Mesothelial cell of epicardium (in vitro differentiated cells): ENCODE data around the gene TNRC6A. TPM values are rescaled to one million over a fixed set of nuclear protein-coding genes. Genes with fewer than 3 reads are reported as not detected.

Experiments
- DNase-seq, 2 experiments: peaks; one replicate each; pipeline ENCODE4 v3.0.0; 2021; ENCODE audit warnings: low spot score in 2 of 2; ENCODE audit not compliant: unreplicated experiment in 2 of 2
- H3K27ac Mint-ChIP-seq: 2 replicates; pipeline ENCODE4 v1.8.0; 2021; ENCODE audit warnings: mixed read lengths
- H3K27me3 Mint-ChIP-seq: 2 replicates; pipeline ENCODE4 v1.8.0; 2021; ENCODE audit warnings: low read depth, mixed read lengths
- H3K36me3 Mint-ChIP-seq: 2 replicates; pipeline ENCODE4 v1.8.0; 2021; ENCODE audit warnings: mixed read lengths
- H3K4me1 Mint-ChIP-seq: 2 replicates; pipeline ENCODE4 v1.8.0; 2021; ENCODE audit warnings: mixed read lengths
- H3K4me3 Mint-ChIP-seq: 2 replicates; pipeline ENCODE4 v1.8.0; 2021; ENCODE audit warnings: mild to moderate bottlenecking, moderate library complexity, mixed read lengths
- H3K9me3 Mint-ChIP-seq: 2 replicates; pipeline ENCODE4 v1.8.0; 2021; ENCODE audit warnings: mixed read lengths
- total RNA-seq: library from RNA; stranded (reverse); gene quantifications from 3 replicates; pipeline ENCODE4 v1.2.1, GENCODE V29; 2021
- TF ChIP-seq, protein P1 (sequence below): fragments of 200-600 bp; sonication (generic); IDR thresholded peaks from one replicate; pipeline ENCODE4 v1.5.0; 2021; ENCODE audit warnings: antibody characterized with exemption; ENCODE audit not compliant: unreplicated experiment

TNRC6A gene
- total RNA-seq, 1 donor from 2014 or later, result 89.7 TPM

DNA sequence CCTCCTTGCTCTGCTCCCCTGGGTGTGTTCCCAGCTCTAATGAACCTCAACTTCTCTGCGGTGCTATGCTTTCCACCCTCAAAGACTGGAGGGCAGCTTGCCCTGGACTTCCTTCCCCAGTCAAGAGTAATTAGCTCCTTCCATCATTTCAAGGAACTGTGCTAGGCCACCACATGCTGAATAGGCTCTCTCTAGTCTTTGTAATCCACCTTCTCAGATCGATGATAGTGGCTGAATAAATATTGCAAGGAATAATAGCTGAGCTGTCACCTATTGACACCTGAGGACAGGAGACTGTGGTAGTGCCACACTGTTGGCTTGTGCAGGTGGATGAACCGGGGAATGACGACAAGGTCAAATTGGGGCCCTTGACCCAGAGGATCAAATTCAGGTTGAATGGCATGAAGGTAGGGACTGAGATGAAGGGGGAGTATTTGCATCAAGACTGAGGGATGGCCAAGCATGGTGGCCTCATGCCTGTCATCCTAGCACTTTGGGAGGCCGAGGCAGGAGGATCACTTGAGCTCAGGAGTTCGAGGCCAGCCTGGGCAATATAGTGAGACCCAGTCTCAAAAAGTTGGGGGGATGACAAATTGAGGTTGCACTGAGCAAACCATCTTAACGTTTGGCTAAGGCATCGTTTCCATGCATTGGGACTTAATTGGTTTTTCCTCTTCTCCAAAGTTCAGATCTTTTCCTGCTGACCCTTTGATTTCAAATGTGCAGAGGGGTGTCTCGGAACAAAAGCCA is 97.5 kb downstream of the TNRC6A start:
- Mint-ChIP-seq H3K27ac (peak overlapping the region; percentile 68), H3K36me3 (peaks cover 28% of the 10 kb centered on the region), H3K27me3 (no peaks in the 10 kb centered on the region), H3K4me3 (no peak overlapping the region), H3K4me1 (no peaks in the 10 kb centered on the region), H3K9me3 (no peaks in the 10 kb centered on the region)
- DNase-seq, result no peak
- TF ChIP-seq, protein P1, sequence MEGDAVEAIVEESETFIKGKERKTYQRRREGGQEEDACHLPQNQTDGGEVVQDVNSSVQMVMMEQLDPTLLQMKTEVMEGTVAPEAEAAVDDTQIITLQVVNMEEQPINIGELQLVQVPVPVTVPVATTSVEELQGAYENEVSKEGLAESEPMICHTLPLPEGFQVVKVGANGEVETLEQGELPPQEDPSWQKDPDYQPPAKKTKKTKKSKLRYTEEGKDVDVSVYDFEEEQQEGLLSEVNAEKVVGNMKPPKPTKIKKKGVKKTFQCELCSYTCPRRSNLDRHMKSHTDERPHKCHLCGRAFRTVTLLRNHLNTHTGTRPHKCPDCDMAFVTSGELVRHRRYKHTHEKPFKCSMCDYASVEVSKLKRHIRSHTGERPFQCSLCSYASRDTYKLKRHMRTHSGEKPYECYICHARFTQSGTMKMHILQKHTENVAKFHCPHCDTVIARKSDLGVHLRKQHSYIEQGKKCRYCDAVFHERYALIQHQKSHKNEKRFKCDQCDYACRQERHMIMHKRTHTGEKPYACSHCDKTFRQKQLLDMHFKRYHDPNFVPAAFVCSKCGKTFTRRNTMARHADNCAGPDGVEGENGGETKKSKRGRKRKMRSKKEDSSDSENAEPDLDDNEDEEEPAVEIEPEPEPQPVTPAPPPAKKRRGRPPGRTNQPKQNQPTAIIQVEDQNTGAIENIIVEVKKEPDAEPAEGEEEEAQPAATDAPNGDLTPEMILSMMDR, result no peak

DNA sequence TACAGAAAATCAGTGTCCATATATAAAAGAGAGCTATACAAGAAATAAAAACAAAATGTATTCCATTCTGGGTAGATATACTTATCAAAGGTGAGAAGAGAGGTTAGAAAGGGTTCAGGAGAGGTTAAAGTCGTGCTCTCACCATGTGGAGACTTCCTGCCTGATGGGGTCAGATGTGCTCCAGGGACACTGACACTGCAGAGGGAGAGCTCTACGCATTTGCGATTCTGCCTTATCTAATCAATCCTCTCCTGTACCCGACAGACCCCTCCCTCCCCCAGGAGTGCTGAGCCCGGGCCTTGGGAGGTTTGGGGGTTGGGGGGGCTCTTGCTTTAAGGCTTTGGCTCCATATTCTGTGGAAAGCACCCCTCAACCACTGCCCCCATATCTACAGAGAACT is 99.7 kb downstream of the TNRC6A start:
- H3K9me3 Mint-ChIP-seq, result no peaks in the 10 kb centered on the region
- H3K27me3 Mint-ChIP-seq, result no peaks in the 10 kb centered on the region
- no peak overlapping the region for H3K27ac Mint-ChIP-seq
- TF ChIP-seq, protein P1, result no peak
- H3K4me1 Mint-ChIP-seq, result no peaks in the 10 kb centered on the region
- H3K4me3 Mint-ChIP-seq, result no peak overlapping the region
- peaks cover 12% of the 10 kb centered on the region for H3K36me3 Mint-ChIP-seq
- DNase-seq, result no peak

DNA sequence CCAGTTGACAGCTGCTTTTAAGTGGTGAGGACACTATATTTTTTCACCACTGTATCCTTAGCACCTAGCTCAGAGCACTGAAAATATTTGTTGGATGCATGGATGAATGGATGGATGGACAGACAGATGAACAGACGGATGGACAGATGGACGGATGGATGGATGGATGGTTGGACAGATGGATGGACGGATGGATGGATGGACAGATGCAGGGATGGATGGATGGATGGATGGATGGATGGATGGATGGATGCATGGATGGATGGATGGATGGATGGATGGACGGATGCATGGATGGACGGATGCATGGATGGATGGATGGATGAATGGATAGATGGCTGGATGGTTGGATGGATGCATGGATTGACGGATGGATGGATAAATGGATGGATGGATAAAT is 103.9 kb downstream of the TNRC6A start:
- Mint-ChIP-seq H3K9me3 (no peaks in the 10 kb centered on the region), H3K36me3 (no peaks in the 10 kb centered on the region), H3K27ac (no peak overlapping the region), H3K4me1 (peaks cover 4% of the 10 kb centered on the region), H3K27me3 (no peaks in the 10 kb centered on the region), H3K4me3 (no peak overlapping the region)
- DNase-seq, result no peak
- TF ChIP-seq, protein P1, result no peak

DNA sequence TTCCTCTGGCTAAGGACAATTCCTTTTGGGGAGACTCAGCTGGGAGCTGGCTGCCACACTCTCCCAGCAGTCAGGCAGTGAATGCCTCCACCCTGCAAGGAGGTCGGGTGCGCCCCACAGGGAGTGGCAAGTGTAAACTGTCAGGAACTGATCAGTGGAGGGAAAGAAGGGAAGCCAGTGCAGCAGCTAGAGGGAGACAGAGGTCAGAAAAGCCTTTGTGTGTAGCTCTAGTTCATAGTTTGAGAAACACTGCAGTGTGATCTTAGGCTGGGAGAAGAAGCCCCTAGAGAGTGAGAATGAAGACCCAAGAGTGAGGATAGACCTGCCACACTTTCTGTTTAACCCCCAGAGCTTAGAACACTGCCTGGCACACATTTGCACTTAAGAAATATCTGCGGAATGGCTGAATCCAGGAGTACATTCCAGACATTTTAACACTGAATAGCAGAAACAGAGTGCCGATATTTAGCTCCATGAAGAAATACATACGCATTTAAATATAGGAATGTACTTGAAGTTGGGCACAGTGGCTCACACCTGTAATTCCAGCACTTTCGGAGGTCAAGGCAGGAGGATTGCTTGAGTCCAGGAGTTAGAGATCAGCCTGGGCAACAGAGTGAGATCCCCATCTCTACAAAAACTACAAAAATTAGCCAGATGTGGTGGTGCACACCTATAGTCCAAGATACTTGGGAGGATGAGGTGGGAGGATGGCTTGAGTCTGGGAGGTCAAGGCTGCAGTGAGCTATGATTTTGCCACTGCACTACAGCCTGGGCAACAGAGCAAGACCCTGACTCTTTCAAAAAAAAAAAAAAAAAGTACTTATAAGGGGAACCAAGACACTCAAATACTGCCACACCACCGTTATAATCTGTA is 105.2 kb downstream of the TNRC6A start:
- H3K36me3 Mint-ChIP-seq, result no peaks in the 10 kb centered on the region
- peak overlapping the region; percentile 35 for H3K27ac Mint-ChIP-seq

DNA sequence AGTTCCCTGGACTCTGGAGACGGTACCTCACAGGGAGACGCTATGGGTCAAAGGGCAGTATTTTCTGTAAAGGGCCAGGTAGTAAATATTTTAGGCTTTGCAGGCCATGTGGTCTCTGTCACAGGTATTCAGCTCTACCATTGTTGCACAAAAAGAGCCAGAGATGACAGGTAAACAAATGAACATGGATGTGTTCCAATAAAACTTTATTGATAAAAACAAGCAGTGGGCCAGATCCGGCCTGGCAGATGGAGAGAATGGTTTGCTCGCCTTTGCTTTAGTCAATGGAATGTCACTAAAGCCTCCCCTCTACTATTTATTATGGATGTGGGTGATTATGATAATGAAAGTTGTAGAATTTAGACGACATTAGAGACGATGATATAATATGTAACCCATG is 107.4 kb downstream of the TNRC6A start:
- TF ChIP-seq, protein P1, result no peak
- DNase-seq, result no peak
- H3K36me3 Mint-ChIP-seq, result no peaks in the 10 kb centered on the region
- H3K9me3 Mint-ChIP-seq, result no peaks in the 10 kb centered on the region
- H3K4me3 Mint-ChIP-seq, result no peak overlapping the region
- peaks cover 4% of the 10 kb centered on the region for H3K4me1 Mint-ChIP-seq
- H3K27me3 Mint-ChIP-seq, result peaks cover 4% of the 10 kb centered on the region
- no peak overlapping the region for H3K27ac Mint-ChIP-seq

More for the DNA sequence above, 105.2 kb downstream of the TNRC6A start:
- H3K4me3 Mint-ChIP-seq, result no peak overlapping the region
- no peak for DNase-seq
- peaks cover 4% of the 10 kb centered on the region for H3K27me3 Mint-ChIP-seq
- H3K4me1 Mint-ChIP-seq, result peaks cover 4% of the 10 kb centered on the region
- no peaks in the 10 kb centered on the region for H3K9me3 Mint-ChIP-seq
- TF ChIP-seq, protein P1, result no peak
